Vagina (tissue), 2 donors: ENCODE results near the gene TTLL13.

Experiments
- POLR2A ChIP-seq, 2 donors: fragments of 450-650 bp; IDR thresholded peaks; one replicate each; pipeline ENCODE4 v1.6.1; 2017; ENCODE audit warnings: antibody characterized with exemption in 2 of 2, mild to moderate bottlenecking in 2 of 2, moderate library complexity in 2 of 2
- POLR2AphosphoS5 ChIP-seq, 2 donors: sonication (generic); formaldehyde crosslinking; IDR thresholded peaks; one replicate each; pipeline ENCODE4 v1.9.0; 2017; ENCODE audit warnings: antibody characterized with exemption in 2 of 2, mild to moderate bottlenecking in 2 of 2, low read depth in 1 of 2; ENCODE audit not compliant: insufficient read depth in 1 of 2
- TF ChIP-seq, protein P1 (sequence below), 3 experiments: fragments of 450-650 bp in 2 of 3; fragments of 200-600 bp in 1 of 3; sonication (generic) in 1 of 3; IDR thresholded peaks; one replicate each; pipeline ENCODE4 v1.5.1; 2017 to 2019; ENCODE audit warnings: antibody characterized with exemption in 3 of 3, mild to moderate bottlenecking in 2 of 3, moderate library complexity in 2 of 3

GRCh38 chr15:90228960-90229359 lies 20.4 kb upstream of the TTLL13 start:
- TF ChIP-seq, protein P1, sequence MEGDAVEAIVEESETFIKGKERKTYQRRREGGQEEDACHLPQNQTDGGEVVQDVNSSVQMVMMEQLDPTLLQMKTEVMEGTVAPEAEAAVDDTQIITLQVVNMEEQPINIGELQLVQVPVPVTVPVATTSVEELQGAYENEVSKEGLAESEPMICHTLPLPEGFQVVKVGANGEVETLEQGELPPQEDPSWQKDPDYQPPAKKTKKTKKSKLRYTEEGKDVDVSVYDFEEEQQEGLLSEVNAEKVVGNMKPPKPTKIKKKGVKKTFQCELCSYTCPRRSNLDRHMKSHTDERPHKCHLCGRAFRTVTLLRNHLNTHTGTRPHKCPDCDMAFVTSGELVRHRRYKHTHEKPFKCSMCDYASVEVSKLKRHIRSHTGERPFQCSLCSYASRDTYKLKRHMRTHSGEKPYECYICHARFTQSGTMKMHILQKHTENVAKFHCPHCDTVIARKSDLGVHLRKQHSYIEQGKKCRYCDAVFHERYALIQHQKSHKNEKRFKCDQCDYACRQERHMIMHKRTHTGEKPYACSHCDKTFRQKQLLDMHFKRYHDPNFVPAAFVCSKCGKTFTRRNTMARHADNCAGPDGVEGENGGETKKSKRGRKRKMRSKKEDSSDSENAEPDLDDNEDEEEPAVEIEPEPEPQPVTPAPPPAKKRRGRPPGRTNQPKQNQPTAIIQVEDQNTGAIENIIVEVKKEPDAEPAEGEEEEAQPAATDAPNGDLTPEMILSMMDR (IDR thresholded peaks at IDR 0.05) = no peak
- TF ChIP-seq POLR2A (IDR thresholded peaks at IDR 0.05) (no peak), POLR2AphosphoS5 (IDR thresholded peaks at IDR 0.05; ENCODE audit: insufficient read depth in 1 of 2, low read depth in 1 of 2) (no peak)
